CD4-positive, alpha-beta T cell (primary cell): ENCODE results near the gene UGGT2. TPM values are rescaled to one million over a fixed set of nuclear protein-coding genes. Genes with fewer than 3 reads are reported as not detected.
"Not testable (repeated sequence)": the region's sequence is repeated elsewhere in the genome, so short reads cannot be mapped to it uniquely, and the experiment has no call there.

Experiments
- ATAC-seq: fragments of 200-7000 bp; cut with Tn5 transposase; one replicate; pipeline ENCODE4 v1.10.0; 2022; ENCODE audit warnings: mild to moderate bottlenecking; ENCODE audit not compliant: poor library complexity
- CTCF ChIA-PET: fragments of 350-600 bp; sonication (Branson Sonifier 250); formaldehyde crosslinking; loops from one replicate; lab custom pipeline; 2021; ENCODE audit warnings: antibody characterized with exemption, inconsistent platforms; lab: Charles Lee
- POLR2A ChIA-PET: fragments of 350-600 bp; sonication (Branson Sonifier 250); formaldehyde crosslinking; loops from one replicate; lab custom pipeline; 2021; ENCODE audit warnings: antibody characterized with exemption, inconsistent platforms; lab: Charles Lee
- DNase-seq, 14 experiments: peaks; one replicate each; pipeline ENCODE4 v3.0.0-alpha.2; 2013 to 2020; ENCODE audit warnings: mixed read lengths in 2 of 14
- H3K27ac ChIP-seq, 2 donors: one replicate each; pipeline versions ENCODE4 v1.5.1 to v1.7.0; 2013; ENCODE audit warnings: low read length in 2 of 2, low read depth in 1 of 2, mild to moderate bottlenecking in 1 of 2
- H3K27me3 ChIP-seq, 2 experiments: 1 replicate in 1 of 2; 2 replicates in 1 of 2; pipeline versions ENCODE4 v1.6.1 to v1.7.0; 2013; ENCODE audit warnings: low read length in 2 of 2, control low read depth in 1 of 2, mild to moderate bottlenecking in 1 of 2, moderate library complexity in 1 of 2; ENCODE audit not compliant: insufficient read depth in 2 of 2, control insufficient read depth in 1 of 2
- H3K36me3 ChIP-seq: one replicate; pipeline ENCODE4 v1.6.1; 2013; ENCODE audit warnings: low read length, control low read depth; ENCODE audit not compliant: insufficient read depth
- H3K4me1 ChIP-seq: one replicate; pipeline ENCODE4 v1.6.1; 2013; ENCODE audit warnings: low read length, control low read depth; ENCODE audit not compliant: insufficient read depth
- H3K4me3 ChIP-seq: one replicate; pipeline ENCODE4 v1.5.1; 2013; ENCODE audit warnings: mild to moderate bottlenecking, low read length, moderate library complexity
- H3K9me3 ChIP-seq, 2 experiments: 1 replicate in 1 of 2; 2 replicates in 1 of 2; pipeline versions ENCODE4 v1.6.1 to v1.7.0; 2013; ENCODE audit warnings: low read length in 2 of 2, mild to moderate bottlenecking in 2 of 2, control low read depth in 1 of 2, moderate library complexity in 1 of 2; ENCODE audit not compliant: control insufficient read depth in 1 of 2, insufficient read depth in 1 of 2
- H3K27ac Mint-ChIP-seq: one replicate; pipeline ENCODE4 v1.8.0; 2020; ENCODE audit warnings: mixed read lengths
- H3K27me3 Mint-ChIP-seq: one replicate; pipeline ENCODE4 v1.8.0; 2021; ENCODE audit warnings: mixed read lengths
- H3K36me3 Mint-ChIP-seq: one replicate; pipeline ENCODE4 v1.8.0; 2021; ENCODE audit warnings: low read depth, mixed read lengths
- H3K4me1 Mint-ChIP-seq: one replicate; pipeline ENCODE4 v1.8.0; 2021; ENCODE audit warnings: low read depth, mixed read lengths
- H3K4me3 Mint-ChIP-seq: one replicate; pipeline ENCODE4 v1.8.0; 2020; ENCODE audit warnings: mild to moderate bottlenecking, mixed read lengths
- H3K9me3 Mint-ChIP-seq: one replicate; pipeline ENCODE4 v1.8.0; 2020; ENCODE audit warnings: mixed read lengths
- CTCF ChIP-seq: fragments of 200-600 bp; IDR thresholded peaks from one replicate; pipeline ENCODE4 v1.8.0; 2022; ENCODE audit warnings: antibody characterized with exemption, mild to moderate bottlenecking
- intact Hi-C, 2 experiments: fragments of 100-400 bp; cut with DNase I in 1 of 2; cut with micrococcal nuclease in 1 of 2; formaldehyde crosslinking; loops; one replicate each; pipeline versions ENCODE4 v1.15.1 to v1.9.0; 2023 to 2025; cut with DNase I, micrococcal nuclease
- total RNA-seq, 174 experiments: library from RNA in 2 of 174; stranded (reverse) in 2 of 174; gene quantifications; one replicate each; pipeline ENCODE4 v1.2.3 and lab custom pipeline; 2021 to 2026

UGGT2 gene
- total RNA-seq, 2 experiments from 2014 or later = 0.38 TPM; not detected in 1

- H3K4me3 Mint-ChIP-seq = no peak overlapping the region
- no peaks in the 10 kb centered on the region for H3K27me3 Mint-ChIP-seq
- POLR2A ChIA-PET = no interaction called here
- no peaks in the 10 kb centered on the region for H3K4me1 Mint-ChIP-seq
- ATAC-seq (no peak), DNase-seq (no peak)
- peaks cover 3% of the 10 kb centered on the region for H3K9me3 Mint-ChIP-seq
- H3K27me3 ChIP-seq = no peaks in the 10 kb centered on the region
- H3K4me3 ChIP-seq = no peak overlapping the region
- H3K27ac Mint-ChIP-seq = no peak overlapping the region
- no peaks in the 10 kb centered on the region for H3K36me3 Mint-ChIP-seq
- CTCF ChIA-PET = no interaction called here
- H3K4me1 ChIP-seq = no peaks in the 10 kb centered on the region
- TF ChIP-seq CTCF = no peak
- no peak overlapping the region for H3K27ac ChIP-seq
- intact Hi-C loops = no loop called here
- no peaks in the 10 kb centered on the region for H3K9me3 ChIP-seq
- no peaks in the 10 kb centered on the region for H3K36me3 ChIP-seq
These were observed 12.6 kb upstream of the UGGT2 start for GRCh38 chr13:96065849-96066248.

- no peak overlapping the region for H3K27ac ChIP-seq
- Mint-ChIP-seq H3K9me3 (peaks cover 13% of the 10 kb centered on the region), H3K27ac (no peak overlapping the region), H3K4me3 (no peak overlapping the region), H3K36me3 (no peaks in the 10 kb centered on the region), H3K4me1 (peaks cover 11% of the 10 kb centered on the region), H3K27me3 (peaks cover 61% of the 10 kb centered on the region)
- H3K27me3 ChIP-seq = peaks cover 18 to 19% of the 10 kb centered on the region in 2 experiments
- DNase-seq (peak in 1 of 14 experiments; percentile 2), ATAC-seq (no peak)
- intact Hi-C loops = no loop called here
- no peak for TF ChIP-seq CTCF
- POLR2A ChIA-PET = no interaction called here
- peaks cover 0 to 19% of the 10 kb centered on the region in 2 experiments for H3K9me3 ChIP-seq
- no peaks in the 10 kb centered on the region for H3K36me3 ChIP-seq
- peak overlapping the region; percentile 7 for H3K4me3 ChIP-seq
- CTCF ChIA-PET = no interaction called here
- H3K4me1 ChIP-seq = peaks cover 4% of the 10 kb centered on the region
These were observed 572 bp downstream of the UGGT2 start for GRCh38 chr13:96052656-96053002.

- Mint-ChIP-seq H3K27me3 (peaks cover 58% of the 10 kb centered on the region), H3K4me1 (peaks cover 11% of the 10 kb centered on the region), H3K9me3 (peaks cover 13% of the 10 kb centered on the region)
- Histone ChIP-seq H3K9me3 (peaks cover 0 to 20% of the 10 kb centered on the region in 2 experiments), H3K27me3 (peaks cover 18 to 19% of the 10 kb centered on the region in 2 experiments)
- CTCF ChIA-PET, H3K4me3 Mint-ChIP-seq, H3K27ac Mint-ChIP-seq, H3K4me1 ChIP-seq, H3K4me3 ChIP-seq, ATAC-seq, DNase-seq, H3K36me3 Mint-ChIP-seq, intact Hi-C loops, POLR2A ChIA-PET, H3K36me3 ChIP-seq, H3K27ac ChIP-seq: not testable (repeated sequence)
These were observed 1.3 kb downstream of the UGGT2 start for GRCh38 chr13:96051946-96052345.

GRCh38 chr13:96051491-96051890, 1.7 kb downstream of the UGGT2 start:
- H3K27me3 ChIP-seq = peaks cover 18 to 19% of the 10 kb centered on the region in 2 experiments
- H3K4me3 ChIP-seq, H3K36me3 ChIP-seq, H3K4me3 Mint-ChIP-seq, CTCF ChIA-PET, H3K4me1 ChIP-seq, POLR2A ChIA-PET, intact Hi-C loops, ATAC-seq, H3K27ac Mint-ChIP-seq, H3K27ac ChIP-seq, H3K36me3 Mint-ChIP-seq, DNase-seq: not testable (repeated sequence)
- peaks cover 0 to 24% of the 10 kb centered on the region in 2 experiments for H3K9me3 ChIP-seq
- H3K27me3 Mint-ChIP-seq = peaks cover 58% of the 10 kb centered on the region
- H3K9me3 Mint-ChIP-seq = peaks cover 13% of the 10 kb centered on the region
- H3K4me1 Mint-ChIP-seq = peaks cover 11% of the 10 kb centered on the region

- intact Hi-C loops, ATAC-seq: not testable (repeated sequence)
These were observed 2.2 kb downstream of the UGGT2 start for GRCh38 chr13:96050955-96051354.

GRCh38 chr13:96046449-96047126, 6.6 kb downstream of the UGGT2 start:
- CTCF ChIA-PET, DNase-seq, H3K4me1 ChIP-seq, H3K27me3 ChIP-seq, H3K4me3 Mint-ChIP-seq, H3K27ac Mint-ChIP-seq, POLR2A ChIA-PET, ATAC-seq, intact Hi-C loops, H3K9me3 ChIP-seq, H3K27ac ChIP-seq, H3K4me3 ChIP-seq, H3K4me1 Mint-ChIP-seq, H3K36me3 Mint-ChIP-seq, H3K36me3 ChIP-seq: not testable (repeated sequence)
- H3K9me3 Mint-ChIP-seq = peaks cover 30% of the 10 kb centered on the region
- peaks cover 49% of the 10 kb centered on the region for H3K27me3 Mint-ChIP-seq

More at GRCh38 chr13:96050955-96051354, 2.2 kb downstream of the UGGT2 start:
- CTCF ChIA-PET, H3K36me3 Mint-ChIP-seq, H3K4me1 ChIP-seq, H3K36me3 ChIP-seq, H3K27ac Mint-ChIP-seq, H3K4me3 ChIP-seq, DNase-seq, POLR2A ChIA-PET, H3K4me3 Mint-ChIP-seq, H3K27ac ChIP-seq: not testable (repeated sequence)
- Mint-ChIP-seq H3K4me1 (peaks cover 11% of the 10 kb centered on the region), H3K9me3 (peaks cover 16% of the 10 kb centered on the region), H3K27me3 (peaks cover 61% of the 10 kb centered on the region)
- H3K27me3 ChIP-seq = peaks cover 18 to 19% of the 10 kb centered on the region in 2 experiments
- peaks cover 0 to 27% of the 10 kb centered on the region in 2 experiments for H3K9me3 ChIP-seq
